Measurements from ENCODE around the gene NDFIP1.

- TF ChIP-seq MEF2A (IDR thresholded peaks at IDR 0.05; ENCODE audit: insufficient read depth, low read depth, low read length) (no peak), BHLHE40 (IDR thresholded peaks at IDR 0.05; ENCODE audit: borderline replicate concordance in 1 of 2, low read depth in 2 of 2, low read length in 1 of 2) (no peak), POLR2A (IDR thresholded peaks at IDR 0.05; ENCODE audit: low read depth, low read length) (no peak), TAF1 (IDR thresholded peaks at IDR 0.05; ENCODE audit: borderline replicate concordance, low read depth, low read length) (no peak), NFYB (IDR thresholded peaks at IDR 0.05; ENCODE audit: insufficient read depth, low read depth, low read length) (no peak), RFX5 (IDR thresholded peaks at IDR 0.05; ENCODE audit: low read depth, low read length) (no peak), PRDM15 (CRISPR knock-in tag; IDR thresholded peaks at IDR 0.05) (no peak), FOS (IDR thresholded peaks at IDR 0.05; ENCODE audit: borderline replicate concordance, extremely low read depth, insufficient read length) (no peak)
- TF ChIP-seq, protein P1, sequence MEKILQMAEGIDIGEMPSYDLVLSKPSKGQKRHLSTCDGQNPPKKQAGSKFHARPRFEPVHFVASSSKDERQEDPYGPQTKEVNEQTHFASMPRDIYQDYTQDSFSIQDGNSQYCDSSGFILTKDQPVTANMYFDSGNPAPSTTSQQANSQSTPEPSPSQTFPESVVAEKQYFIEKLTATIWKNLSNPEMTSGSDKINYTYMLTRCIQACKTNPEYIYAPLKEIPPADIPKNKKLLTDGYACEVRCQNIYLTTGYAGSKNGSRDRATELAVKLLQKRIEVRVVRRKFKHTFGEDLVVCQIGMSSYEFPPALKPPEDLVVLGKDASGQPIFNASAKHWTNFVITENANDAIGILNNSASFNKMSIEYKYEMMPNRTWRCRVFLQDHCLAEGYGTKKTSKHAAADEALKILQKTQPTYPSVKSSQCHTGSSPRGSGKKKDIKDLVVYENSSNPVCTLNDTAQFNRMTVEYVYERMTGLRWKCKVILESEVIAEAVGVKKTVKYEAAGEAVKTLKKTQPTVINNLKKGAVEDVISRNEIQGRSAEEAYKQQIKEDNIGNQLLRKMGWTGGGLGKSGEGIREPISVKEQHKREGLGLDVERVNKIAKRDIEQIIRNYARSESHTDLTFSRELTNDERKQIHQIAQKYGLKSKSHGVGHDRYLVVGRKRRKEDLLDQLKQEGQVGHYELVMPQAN (conservative IDR thresholded peaks at IDR 0.05), result no peak
- TF ChIP-seq, protein P2, sequence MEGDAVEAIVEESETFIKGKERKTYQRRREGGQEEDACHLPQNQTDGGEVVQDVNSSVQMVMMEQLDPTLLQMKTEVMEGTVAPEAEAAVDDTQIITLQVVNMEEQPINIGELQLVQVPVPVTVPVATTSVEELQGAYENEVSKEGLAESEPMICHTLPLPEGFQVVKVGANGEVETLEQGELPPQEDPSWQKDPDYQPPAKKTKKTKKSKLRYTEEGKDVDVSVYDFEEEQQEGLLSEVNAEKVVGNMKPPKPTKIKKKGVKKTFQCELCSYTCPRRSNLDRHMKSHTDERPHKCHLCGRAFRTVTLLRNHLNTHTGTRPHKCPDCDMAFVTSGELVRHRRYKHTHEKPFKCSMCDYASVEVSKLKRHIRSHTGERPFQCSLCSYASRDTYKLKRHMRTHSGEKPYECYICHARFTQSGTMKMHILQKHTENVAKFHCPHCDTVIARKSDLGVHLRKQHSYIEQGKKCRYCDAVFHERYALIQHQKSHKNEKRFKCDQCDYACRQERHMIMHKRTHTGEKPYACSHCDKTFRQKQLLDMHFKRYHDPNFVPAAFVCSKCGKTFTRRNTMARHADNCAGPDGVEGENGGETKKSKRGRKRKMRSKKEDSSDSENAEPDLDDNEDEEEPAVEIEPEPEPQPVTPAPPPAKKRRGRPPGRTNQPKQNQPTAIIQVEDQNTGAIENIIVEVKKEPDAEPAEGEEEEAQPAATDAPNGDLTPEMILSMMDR (IDR thresholded peaks at IDR 0.05 in 2 of 3, conservative IDR thresholded peaks at IDR 0.05 in 1 of 3; ENCODE audit: control insufficient read depth in 2 of 3, extremely low read depth in 1 of 3, insufficient read depth in 1 of 3, low read depth in 3 of 3, low read length in 3 of 3), result no peak
- TF ChIP-seq, protein P3, sequence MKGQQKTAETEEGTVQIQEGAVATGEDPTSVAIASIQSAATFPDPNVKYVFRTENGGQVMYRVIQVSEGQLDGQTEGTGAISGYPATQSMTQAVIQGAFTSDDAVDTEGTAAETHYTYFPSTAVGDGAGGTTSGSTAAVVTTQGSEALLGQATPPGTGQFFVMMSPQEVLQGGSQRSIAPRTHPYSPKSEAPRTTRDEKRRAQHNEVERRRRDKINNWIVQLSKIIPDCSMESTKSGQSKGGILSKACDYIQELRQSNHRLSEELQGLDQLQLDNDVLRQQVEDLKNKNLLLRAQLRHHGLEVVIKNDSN (IDR thresholded peaks at IDR 0.05; ENCODE audit: borderline replicate concordance, extremely low read length, insufficient read depth, low read depth, low read length), result no peak
These were observed 6.1 kb downstream of the NDFIP1 start for GRCh38 chr5:142114687-142115086.

Measured in GM12878 (cell line).